ENCODE results near the gene ASS1.

The ASS1 gene

GRCh38 chr9:130478736-130479575 lies 34.2 kb downstream of the ASS1 start (continued):
- TF ChIP-seq ZSCAN18 (tag by site-specific recombination; IDR thresholded peaks at IDR 0.05), result no peak
- no peak for TF ChIP-seq ZFP69B (tag by site-specific recombination; IDR thresholded peaks at IDR 0.05)
- no peak for TF ChIP-seq ZNF501 (tag by site-specific recombination; IDR thresholded peaks at IDR 0.05)
- no peak for TF ChIP-seq TSHZ1 (tag by site-specific recombination; IDR thresholded peaks at IDR 0.05; ENCODE audit: borderline replicate concordance)
- TF ChIP-seq ZNF521 (tag by site-specific recombination; IDR thresholded peaks at IDR 0.05), result no peak

DNA sequence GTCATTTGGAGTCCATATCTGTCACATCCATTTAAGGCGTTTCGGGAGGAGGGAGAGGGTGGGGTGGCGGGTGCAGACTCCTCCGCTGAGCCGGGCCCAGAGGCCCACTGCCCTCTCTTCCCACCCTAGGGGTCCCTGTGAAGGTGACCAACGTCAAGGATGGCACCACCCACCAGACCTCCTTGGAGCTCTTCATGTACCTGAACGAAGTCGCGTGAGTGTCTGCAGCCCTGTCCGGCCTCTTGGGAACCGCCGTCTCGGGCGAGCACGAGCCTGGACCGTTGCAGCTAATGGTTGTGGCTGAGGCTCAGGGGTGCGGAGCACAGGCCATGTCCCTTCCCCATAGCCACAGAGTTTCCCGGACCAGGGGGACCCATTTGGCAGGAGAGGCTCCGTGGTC lies 34.8 kb downstream of the ASS1 start:
- Histone ChIP-seq H3K4me1 (ENCODE audit: control insufficient read depth, insufficient read depth, low read length) (no peaks in the 10 kb centered on the region), H3K4me3 (ENCODE audit: low read depth, low read length) (no peak overlapping the region), H3K9me3 (ENCODE audit: control insufficient read depth, insufficient read depth, low read depth, low read length) (no peaks in the 10 kb centered on the region), H3K27ac (ENCODE audit: extremely low read depth, low read depth, low read length) (no peak overlapping the region), H3K36me3 (ENCODE audit: control insufficient read depth in 2 of 2, insufficient read depth in 1 of 2, low read length in 2 of 2) (peaks cover 0 to 14% of the 10 kb centered on the region in 2 experiments; a peak in 1 of 3 replicates)
- POLR2A ChIA-PET, result no interaction called here
- CTCF ChIA-PET, result interaction anchor here (0.6 to 1.2 kb wide), 3 partner anchors 12 to 158 kb away, joined by 3 to 4 read pairs (median 3); no protein-coding TSS in a partner anchor
- TF ChIP-seq, protein P1, sequence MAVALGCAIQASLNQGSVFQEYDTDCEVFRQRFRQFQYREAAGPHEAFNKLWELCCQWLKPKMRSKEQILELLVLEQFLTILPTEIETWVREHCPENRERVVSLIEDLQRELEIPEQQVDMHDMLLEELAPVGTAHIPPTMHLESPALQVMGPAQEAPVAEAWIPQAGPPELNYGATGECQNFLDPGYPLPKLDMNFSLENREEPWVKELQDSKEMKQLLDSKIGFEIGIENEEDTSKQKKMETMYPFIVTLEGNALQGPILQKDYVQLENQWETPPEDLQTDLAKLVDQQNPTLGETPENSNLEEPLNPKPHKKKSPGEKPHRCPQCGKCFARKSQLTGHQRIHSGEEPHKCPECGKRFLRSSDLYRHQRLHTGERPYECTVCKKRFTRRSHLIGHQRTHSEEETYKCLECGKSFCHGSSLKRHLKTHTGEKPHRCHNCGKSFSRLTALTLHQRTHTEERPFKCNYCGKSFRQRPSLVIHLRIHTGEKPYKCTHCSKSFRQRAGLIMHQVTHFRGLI (tag by site-specific recombination; IDR thresholded peaks at IDR 0.05), result no peak
- TF ChIP-seq GLIS1 (tag by site-specific recombination; IDR thresholded peaks at IDR 0.05), result 0 out of 2 replicates have a peak, but pooled peaks have one; percentile 13
- TF ChIP-seq ZNF18 (tag by site-specific recombination; IDR thresholded peaks at IDR 0.05), result no peak

GRCh38 chr9:130480673-130481072 lies 35.9 kb downstream of the ASS1 start:
- H3K27ac ChIP-seq (ENCODE audit: extremely low read depth, low read depth, low read length), result no peak overlapping the region

More at GRCh38 chr9:130480673-130481072, 35.9 kb downstream of the ASS1 start:
- ChIA-PET POLR2A (no interaction called here), CTCF (interaction anchor here (0.6 to 1.2 kb wide), 3 partner anchors 27 to 209 kb away, joined by 3 read pairs; no protein-coding TSS in a partner anchor)
- Histone ChIP-seq H3K4me1 (ENCODE audit: control insufficient read depth, insufficient read depth, low read length) (no peaks in the 10 kb centered on the region), H3K9me3 (ENCODE audit: control insufficient read depth, insufficient read depth, low read depth, low read length) (no peaks in the 10 kb centered on the region), H3K36me3 (ENCODE audit: control insufficient read depth in 2 of 2, insufficient read depth in 1 of 2, low read length in 2 of 2) (peaks cover 0 to 21% of the 10 kb centered on the region in 2 experiments; a peak in 1 of 3 replicates), H3K4me3 (ENCODE audit: low read depth, low read length) (no peak overlapping the region)
- TF ChIP-seq FEZF1 (tag by site-specific recombination; IDR thresholded peaks at IDR 0.05) (no peak), ZNF324 (tag by site-specific recombination; IDR thresholded peaks at IDR 0.05) (no peak), ZNF10 (tag by site-specific recombination; IDR thresholded peaks at IDR 0.05) (no peak), ZNF37A (tag by site-specific recombination; IDR thresholded peaks at IDR 0.05) (no peak), ZNF473 (tag by site-specific recombination; IDR thresholded peaks at IDR 0.05) (no peak), ZNF26 (tag by site-specific recombination; IDR thresholded peaks at IDR 0.05) (no peak), ZNF830 (tag by site-specific recombination; IDR thresholded peaks at IDR 0.05; ENCODE audit: low read depth) (no peak), PRDM1 (tag by site-specific recombination; IDR thresholded peaks at IDR 0.05) (no peak), HOXA7 (CRISPR knock-in tag; IDR thresholded peaks at IDR 0.05; ENCODE audit: borderline replicate concordance) (no peak), ZNF202 (tag by site-specific recombination; IDR thresholded peaks at IDR 0.05; ENCODE audit: borderline replicate concordance) (no peak)
